Stimulated activated CD4-positive, alpha-beta T cell treated with anti-CD3 and anti-CD28 coated beads, Interleukin-2, amount 100 ng/mL, for 4 hours (primary cell): ENCODE measurements around the gene BID.

Experiments
- DNase-seq: peaks from one replicate; pipeline ENCODE4 v3.0.0-alpha.2; 2020; ENCODE audit warnings: low read depth

The BID gene

DNA sequence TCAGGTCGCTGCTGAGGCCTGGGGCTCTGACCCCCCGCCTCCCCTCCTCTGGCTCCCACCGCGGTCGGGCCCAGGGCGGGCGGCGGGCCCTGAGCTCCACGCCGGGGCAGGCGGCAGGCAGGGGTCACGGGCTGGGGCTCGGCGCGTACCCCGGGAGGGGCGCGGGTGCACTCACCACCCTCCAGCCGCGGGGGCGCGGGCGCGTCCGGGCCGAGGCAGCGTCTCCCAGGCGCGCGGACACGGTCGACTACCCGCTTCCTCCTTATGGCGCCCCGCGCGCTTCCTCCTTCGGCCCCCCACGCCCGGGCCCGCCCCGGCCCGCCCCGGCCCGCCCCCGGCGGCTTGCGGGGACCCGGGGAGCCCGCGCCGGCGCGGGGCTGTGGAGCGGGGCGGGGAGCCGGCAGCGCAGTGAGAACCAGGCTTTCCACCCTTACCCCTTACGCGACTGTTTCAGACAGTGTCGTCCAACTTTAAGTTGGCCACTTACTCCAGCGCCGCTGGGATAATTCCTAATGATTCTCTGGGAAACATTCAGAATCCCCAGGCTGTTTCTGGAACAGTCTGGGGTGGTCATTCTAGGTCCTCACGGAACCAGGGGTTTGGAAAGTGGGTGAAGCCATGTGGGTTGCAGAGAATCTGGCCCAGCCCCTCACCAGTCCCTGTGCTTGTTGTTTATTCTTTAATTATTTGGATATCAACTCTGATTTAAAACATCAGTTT lies at the start of gene BID:
TSS of gene BID (minus strand) at position 264 of the 720 bp plus-strand sequence. CDS start 24,353 bp downstream, outside the sequence.
- no peak for DNase-seq

DNA sequence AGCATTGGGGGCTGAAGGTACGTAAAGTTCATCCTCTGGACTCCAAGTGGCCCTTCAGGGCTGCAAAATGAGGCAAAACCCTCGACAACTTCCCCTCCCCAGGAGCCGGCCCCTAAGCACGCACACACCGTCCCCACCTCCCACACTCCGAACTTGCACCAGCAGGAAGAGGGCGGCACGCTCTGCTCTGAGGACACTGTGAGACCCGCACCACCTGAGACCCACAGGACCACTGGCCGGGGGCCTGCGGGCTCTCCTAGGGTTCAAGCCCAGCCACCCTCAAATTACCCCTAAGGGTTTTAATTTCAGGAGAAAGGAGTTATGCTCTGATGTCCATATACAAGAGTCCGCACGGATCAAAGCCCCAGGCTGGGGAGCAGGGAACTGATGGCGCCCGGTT lies 49.7 kb upstream of the BID start:
- no peak for DNase-seq

DNA sequence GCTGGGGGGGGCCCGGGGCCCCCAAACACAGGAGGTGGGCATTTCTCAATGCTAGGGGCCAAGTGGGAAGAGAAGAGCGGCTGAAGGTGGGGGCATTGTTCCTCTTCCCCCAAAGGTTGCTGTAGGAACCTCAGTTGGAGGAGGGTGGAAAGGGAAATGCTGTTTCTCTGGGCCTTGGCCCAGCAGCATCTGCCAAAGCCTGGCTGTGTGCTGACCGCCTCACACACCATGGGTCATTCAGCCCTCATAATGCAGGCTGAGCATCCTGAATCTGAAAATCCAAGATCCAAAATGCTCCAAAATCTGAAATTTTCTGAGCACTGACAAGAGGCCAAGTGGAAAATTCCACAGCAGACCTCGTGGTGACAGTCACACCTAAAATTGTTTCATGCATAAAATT lies 49.0 kb upstream of the BID start:
- DNase-seq: no peak

DNA sequence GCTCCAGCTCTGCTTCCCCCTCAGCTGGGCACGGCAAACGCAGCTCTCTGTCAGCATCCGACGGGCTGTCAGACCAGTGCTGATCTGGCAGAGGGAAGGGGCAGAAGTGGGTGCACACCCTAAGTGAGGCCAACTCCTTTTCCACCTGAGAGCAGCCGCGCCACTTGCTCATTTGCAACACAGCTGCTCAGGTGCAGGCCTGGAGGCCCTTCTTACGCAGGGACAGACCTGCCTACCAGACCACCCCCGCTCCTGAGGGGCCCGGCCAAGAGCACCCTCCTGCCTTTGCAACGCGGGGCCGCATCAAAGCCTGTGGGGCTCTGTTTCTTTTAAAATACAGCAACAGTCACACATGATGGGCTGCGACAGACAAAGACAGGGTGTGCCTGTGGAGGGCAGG lies 47.8 kb upstream of the BID start:
- DNase-seq: no peak

DNA sequence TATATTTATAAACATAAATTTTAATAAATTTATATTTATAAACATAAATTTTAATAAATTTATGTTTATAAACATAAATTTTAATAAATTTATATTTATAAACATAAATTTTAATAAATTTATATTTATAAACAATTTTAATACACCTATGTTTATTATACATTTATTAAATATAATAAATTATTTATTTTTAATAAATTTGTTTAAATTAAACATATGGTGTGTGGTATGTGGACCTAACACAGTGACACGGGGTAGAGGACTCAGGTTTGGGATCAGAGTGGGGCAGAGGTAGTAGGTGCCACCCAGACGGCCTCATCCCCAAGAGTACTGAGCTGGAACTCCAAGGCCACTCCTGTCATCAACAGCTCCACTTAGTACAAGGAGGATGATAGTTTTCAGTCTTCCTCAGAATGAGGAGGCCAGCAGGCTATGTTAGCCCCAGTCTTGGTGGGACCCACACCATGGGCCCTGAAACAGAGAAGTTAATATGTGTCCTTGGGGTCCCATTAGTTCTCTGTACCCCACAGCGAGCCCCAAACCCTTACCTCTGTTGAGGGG lies 46.7 kb upstream of the BID start:
- no peak for DNase-seq

DNA sequence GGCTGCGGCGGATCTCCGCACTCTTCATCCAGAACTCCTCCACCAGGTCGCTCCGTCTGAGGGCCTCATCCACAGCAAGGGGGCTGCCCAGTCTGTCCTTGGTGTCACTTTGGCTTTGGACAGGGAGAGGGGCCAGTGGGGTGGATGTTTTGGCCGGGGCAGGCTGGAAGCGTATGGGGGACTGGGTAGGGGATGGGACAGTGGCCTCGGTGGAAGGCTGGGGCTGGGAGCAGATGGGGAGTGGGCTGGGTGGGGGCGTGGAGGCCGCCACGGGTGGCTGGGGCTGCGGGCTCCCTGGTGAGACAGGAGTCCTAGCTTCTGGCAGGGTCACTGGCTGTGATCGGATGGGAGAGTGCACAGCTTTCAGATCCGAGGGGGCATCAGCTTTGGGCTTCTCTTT lies 44.4 kb upstream of the BID start:
- DNase-seq: no peak

DNA sequence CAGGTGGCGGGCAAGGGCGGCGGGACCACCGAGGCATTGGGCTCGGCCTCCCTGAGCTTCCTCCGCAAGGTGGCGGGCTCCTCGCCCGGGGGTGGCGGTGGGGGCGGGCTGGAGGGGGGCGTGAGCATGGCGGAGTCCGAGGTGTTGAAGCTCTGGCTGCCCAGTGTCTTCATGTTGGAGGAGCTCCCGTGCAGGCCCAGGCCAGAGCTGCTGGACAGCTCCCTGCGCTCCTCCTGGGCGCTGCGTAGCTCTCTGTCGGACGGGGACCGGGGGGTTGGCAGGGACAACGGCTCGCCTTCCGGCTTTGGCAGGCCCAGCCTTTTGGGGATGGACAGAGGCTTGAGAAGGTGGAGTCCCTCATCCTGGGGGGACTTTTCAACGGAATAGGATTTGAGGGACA lies 43.9 kb upstream of the BID start:
- no peak for DNase-seq

DNA sequence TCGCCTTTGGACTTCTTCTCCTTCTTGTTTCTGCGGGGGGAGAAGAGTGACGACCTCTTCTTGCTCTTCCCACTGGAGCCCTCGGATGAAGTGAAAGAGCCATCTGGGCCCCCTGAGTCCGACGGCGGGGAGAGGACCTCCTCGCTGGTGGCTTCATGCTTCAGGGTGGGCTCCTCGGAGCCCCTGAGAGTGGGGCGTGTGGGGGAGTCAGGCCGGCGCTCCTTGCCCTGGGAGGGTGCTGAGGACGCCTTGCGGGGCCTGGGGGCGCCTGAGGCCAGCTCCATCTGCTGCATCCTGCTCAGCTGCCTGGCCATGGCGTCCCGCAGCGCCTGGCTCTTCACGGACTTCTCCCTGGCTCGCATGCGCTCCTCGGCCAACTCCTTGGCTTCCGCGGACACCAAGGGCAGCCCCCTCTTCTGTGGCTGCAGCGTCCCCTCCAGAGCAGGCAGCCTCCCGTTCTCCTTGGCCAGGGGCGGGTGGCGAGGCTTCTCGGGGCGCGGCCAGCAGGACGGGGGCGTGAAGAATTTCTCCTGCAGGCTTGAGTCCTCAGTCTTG lies 43.3 kb upstream of the BID start:
- DNase-seq: no peak

DNA sequence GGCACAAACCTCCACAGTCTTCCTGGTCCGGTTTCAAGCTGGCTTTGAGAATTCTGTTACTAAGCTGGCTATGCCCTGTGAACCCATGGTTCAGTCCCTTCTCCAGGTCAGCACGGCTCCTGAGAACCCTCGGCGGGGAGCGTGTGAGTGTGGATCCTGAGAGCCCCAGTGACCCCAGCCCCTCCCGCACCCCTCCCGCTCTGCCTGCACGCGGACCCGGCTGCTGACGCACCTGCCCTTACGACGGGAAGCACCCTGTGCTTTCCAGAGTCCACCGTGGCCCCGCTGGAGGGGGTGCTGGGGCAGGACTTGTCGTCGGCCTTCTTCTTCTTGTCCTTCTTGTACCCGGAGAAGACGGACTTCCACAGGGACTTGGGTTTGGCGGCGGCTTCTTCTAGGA lies 42.8 kb upstream of the BID start:
- no peak for DNase-seq

DNA sequence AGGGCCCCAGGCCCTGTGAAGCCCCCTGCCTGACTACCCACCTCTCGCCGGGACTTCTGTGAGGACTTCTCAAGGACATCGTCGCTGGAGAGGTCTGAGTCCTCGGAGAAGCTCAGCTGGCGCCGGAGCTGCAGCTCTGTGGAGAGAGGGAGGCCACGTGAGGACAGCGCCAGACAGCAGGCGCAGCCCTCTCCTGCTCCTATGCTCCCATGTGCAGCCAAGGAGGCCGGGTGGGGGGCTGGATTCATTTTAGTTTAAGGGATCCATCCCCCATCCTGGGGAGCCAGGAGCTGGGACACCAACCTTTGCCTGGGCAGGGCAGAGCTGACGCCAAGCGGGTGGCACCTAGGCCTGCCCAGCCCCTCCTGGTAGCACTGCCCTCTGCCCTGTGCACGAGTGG lies 42.4 kb upstream of the BID start:
- DNase-seq: no peak

DNA sequence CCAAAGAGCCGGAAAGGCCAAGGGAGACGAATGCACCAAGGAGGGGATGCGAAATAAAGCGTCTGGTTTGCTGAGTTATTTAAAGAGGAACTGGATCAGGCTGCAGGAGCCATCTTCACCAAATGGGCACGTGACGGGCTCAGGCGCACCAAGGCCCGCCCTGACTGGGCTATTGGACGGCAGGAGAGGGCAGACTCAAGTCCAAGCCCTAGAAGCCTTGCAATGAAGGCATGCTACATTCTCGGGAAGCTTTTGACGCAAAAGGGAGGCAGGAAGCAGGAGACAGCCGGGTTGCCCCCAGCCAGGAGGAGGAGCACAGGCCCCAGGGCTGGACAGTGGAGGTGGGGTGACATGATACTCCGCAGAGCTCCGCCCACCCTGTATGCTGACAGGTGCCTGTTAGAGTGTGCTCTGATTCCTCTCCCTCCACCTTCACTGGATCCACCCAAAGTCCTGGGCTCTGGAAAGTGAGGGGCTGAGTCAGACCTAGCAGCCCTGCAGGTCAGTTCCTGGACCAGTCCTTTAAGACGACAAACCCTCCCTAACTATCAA lies 41.5 kb upstream of the BID start:
- no peak for DNase-seq

DNA sequence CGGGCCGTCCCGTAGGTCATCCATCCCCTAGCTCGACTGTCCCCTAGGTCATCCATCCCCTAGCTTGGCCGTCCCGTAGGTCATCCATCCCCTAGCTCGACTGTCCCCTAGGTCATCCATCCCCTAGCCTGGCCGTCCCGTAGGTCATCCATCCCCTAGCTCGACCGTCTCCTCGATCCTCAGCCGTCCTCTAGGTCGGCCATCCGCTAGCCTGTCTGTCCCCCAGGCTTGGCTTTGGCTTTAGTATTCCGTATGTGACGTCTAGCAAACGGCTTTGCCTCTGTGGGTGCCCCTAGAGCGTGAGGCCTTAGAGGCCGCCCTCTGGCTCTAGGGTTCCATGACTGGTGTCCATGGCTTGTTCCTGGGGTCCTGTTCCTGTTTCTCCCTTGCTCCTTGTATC lies 40.6 kb upstream of the BID start:
- DNase-seq: no peak

DNA sequence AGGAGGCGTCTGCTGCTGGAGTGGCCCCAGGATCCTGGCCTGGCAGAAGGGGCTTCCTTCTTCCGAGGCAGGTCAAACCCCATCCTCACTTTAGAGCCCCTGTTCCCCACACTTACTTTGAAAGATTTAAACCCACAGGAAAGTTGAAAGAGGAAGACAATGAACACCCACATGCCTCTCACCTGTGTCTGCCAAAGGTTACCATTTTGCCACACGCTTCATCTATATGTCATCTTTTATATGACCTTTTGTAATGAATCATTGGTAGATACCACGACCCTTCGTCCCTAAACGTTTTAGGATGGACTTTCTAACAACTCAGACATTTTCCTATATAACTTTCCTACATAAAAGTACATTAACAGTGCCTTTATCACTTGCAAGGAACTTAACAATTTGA lies 39.8 kb upstream of the BID start:
- DNase-seq: no peak

DNA sequence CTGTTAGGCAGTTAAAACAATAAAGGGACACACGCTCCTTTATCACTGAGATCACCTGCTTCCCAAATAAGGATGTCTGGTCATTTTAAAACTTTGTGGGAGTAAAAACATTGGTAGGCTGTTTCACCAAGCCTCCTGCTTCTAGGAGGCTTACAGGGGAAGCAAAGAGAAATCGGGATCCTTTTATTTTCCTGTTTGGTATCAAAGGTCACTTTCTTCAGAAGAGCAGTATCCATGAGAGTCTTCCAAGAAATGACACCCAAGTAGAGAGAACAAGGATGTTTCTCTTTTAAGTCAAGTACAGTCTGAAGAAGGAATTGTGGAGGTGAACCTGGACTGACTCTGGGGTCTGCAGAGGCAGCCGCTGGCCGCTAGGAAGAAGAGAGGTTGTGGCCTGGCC lies 36.9 kb upstream of the BID start:
- no peak for DNase-seq

DNA sequence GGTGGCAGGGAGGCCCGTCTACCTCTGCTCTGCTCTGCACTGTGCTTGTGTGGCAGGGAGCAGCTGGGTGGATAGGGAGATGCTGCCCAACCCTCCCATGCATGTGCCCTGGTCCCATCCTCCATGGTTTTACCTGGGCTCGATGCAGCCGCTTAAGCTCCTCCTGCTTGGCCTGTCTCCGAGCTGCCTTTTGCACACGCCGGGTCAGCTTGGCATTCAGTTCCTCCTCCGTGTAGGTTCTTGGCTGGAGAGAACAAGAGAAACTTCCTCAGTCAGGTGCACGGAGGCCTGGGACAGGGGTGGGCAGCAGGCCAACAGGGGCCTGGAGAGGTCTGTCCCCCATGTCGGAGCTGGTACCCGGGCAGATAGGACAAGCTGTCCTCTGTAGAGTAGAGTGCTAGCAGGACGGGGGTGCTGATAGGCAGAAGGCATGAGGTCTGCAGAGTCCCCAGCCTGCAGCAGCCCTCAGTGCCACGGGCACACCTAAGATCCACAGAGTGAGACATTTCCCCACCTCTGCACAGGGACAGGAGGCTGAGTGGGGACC lies 36.4 kb upstream of the BID start:
- no peak for DNase-seq

DNA sequence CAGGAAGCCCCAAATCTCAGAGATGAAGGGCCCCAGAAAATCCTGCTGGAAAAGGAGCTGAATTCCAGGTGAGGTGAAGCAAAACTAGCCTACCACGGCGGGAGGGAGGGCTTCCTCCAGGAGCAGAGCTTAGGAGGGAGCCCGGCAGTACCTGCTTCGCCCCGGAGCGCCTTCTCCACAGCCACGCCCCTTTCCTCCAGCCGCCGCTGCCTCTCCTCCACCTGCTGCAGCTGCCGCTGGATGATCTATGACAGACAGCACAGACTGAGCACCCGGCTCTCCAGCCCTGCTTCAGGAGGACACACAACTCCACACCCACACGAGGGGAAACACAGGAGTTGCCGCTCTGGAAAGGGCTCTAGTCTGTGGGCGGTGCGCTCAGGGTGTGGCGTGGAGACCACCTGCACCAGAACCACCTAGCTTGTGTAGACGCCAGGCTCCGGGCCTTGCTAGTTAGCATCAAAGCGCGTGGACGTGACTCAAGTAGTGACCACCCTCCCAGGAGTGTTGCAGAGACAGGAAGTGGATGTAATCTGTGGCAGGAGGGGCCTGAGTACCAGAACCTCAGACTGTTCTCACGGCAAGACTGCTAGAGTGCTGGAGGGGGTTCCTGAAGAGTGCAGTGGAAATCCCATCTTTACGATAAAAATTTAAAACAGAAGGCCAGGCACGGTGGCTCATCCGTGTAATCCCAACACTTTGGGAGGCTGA lies 34.6 kb upstream of the BID start:
- DNase-seq: no peak

DNA sequence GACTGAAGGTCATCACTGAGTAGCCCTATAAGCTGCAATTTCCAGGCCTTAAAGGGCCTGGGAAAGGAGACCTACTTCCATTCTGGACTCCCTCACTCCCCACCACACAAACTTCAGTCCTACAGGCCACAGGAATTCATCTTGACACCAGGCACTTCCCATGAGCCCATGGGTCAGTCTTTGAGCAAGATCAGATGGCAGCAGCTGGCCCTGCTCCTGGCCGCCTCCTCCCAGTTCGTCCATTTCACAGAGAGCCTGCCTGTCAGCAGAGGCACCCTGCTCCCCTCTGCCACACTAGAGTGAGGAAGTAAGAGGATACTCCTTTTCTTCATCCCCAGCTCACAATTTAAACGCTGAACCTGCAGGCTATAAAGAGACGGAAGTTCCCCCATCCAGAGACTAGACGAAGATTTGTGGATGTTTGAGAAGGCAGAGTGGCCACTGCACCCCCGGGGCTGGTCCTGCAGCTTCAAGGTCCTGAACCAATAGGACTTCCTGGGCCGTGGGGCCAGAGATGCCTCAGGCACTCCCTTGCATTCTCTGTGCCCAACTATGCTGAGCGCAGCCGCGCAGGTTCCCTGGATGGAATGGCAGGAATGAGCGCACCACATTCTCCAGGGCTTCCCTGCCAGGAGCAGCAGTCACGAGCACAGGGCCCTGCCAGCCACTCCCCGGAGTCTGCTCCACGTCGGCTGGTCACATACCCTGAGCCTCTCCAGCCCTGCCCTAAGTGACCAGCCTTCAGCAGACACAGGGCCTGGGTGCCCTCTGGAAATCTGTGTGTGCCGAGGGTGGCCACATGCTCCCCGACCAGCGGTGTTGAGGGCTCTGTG lies 33.5 kb upstream of the BID start:
- DNase-seq: no peak

DNA sequence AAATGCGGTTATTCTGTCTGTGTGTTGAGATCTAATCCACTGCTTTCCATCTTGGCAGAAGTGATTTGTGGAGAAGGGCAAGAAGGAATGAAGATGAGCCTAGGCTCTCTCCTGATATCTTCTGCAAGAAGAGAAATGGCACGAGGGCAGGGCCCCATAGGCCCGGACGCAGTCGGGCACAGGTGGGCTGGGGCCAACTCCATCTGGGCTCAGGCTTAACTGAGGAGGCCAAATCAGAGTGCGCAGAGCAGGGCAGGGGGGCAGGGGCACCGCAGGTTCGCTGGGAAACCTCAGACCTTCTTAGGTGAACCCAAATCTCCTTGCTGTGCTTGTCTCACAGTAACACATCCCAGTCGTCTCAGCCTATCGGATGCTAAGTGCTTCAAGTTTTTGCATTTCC lies 32.8 kb upstream of the BID start:
- DNase-seq: no peak

DNA sequence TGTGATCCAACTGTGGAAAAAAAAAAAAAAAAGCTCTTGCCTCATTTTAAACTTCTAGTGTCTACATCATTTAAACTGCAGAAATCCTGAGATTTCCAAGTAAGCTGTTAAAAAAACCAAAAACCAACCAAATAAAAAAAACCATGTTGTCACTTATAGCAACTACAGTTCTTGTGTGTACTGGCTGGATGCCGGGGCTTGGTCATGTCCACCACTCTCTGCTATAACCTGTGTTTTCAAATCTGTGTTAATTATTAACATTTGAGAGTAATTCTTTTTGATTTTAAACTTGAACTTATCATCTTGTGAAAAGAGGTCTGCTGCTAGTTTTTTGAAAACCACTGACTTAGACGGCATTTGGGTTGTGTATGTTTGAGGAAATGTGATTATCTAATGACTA lies 32.2 kb upstream of the BID start:
- DNase-seq: no peak

DNA sequence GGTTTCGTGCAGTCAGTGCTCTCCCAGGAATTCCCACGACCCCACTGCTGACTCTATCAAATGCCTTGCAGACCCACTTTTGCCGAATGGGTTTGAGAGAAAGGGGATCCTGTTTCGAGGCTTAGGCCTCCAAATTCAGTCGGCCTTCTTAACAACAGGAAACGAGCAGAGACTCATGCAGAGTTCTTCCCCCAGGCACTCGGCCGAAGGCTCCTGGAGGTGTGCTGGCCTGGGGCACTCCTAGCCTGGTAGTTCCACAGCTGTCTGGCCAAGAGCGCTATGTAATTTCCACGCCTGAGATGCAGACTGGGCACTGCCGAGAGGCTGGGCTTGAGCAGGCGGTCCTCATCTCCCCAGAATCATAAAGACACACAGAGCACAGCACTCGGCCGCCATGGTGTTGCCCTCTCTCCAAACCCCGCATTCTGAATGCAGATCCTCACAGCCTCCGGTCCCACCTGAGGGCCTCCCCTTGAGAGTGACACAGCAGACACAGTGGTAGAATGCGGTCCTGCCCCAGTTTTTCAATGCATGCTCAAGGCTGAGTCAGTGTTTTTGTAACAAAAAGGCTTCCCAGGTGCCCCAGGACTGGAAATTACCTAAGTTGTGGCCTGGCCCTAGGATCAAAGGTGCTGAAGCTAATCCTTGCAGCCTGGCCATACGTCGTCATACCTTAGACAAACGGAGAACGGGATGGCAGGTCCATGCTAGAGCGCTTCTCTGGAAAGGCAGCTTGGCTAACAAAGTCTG lies 30.2 kb upstream of the BID start:
- no peak for DNase-seq

DNA sequence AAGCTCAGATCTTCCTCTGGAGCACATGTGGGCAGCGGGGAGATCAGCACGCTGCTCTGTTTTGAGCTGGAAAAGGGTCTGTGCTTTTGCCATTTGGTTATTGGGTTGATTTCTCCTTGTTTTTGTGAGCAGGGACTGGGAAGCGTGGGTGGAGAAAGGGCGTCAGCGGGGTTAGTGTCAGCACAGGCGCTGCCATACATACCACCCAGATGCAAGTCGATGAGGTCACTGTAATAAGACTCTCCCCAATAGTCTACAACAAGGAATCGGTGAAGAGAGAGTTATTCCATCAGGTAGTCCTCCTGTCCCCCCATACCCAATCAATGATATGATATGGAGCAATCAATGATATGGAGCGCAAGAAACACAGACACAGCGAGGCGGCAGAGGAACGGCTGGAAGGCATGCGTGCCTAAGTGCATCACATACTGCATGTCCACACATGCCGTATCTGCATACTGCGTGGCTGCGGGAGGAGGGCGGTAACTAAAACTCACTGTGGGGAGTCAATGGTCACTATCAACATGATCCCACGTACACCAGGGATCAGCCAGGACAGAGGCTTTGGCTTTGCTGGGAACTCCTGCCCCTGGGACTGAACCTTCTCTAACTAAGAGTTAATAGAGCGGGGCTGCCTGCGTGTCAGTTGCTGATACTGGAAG lies 29.5 kb upstream of the BID start:
- no peak for DNase-seq
